Renal pelvis (tissue), 4 donors: Measurements from ENCODE around the gene PDIA5. TPM values are rescaled to one million over a fixed set of nuclear protein-coding genes. Genes with fewer than 3 reads are reported as not detected.

Experiments
- DNase-seq: peaks from one replicate; pipeline ENCODE4 v3.0.0-alpha.2; 2013
- polyA plus RNA-seq, 3 donors: library from polyadenylated mRNA; unstranded; fragments of 120-200 nt; gene quantifications; one replicate each; pipeline ENCODE4 v1.2.1, GENCODE V29; 2013; ENCODE audit not compliant: insufficient read length in 3 of 3

PDIA5 gene
- polyA plus RNA-seq, 3 donors: 25.2 to 30.4 (median 25.9) TPM

DNA sequence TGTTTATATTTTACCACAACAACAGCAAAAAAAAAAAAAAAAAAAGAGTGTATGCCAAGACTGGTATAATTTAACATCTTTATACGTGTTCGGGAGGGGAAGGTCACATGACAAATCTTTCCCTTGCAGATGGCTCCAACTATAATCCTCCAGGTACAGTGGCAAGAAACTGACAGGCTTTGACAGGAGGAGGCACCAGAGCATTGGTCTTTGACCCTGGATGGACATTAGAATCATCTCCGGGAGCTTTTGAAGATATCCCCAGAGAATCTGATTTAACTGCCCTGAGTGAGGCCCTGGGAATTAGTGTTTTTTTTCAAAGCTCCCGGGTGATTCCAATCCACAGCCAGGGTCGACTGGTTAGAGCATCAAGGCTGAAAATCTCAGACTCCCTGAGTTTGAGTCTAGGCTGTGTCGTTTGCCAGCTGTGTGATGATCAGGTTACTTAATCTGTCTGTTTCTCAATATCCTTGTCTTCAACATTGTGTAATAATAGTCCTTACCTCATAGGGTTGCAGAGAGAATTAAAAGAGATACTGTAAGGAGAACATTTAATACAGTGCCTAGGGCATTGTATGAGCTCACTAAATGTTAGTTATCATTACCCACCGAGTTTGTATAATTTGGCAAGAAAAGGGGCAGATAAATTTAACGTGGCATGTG is 30.3 kb upstream of the PDIA5 start:
- DNase-seq: no peak

DNA sequence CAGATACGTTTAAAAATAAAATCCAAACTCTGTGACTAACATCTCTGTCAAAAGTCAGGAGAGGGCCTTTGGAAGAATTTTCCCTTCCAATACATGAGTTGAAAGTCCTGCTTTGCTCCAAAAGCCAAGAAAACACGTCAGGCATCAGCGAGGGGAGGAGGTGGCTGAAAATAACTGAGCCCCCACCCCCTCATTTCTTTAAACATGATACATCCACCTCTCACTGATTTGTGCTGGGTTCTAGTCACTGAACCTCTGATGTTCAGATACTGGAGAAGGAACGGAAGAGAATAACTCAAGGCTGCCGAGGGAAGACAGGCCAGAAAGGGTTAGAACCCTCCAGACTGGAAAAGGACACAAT is 29.8 kb upstream of the PDIA5 start:
- DNase-seq: no peak

DNA sequence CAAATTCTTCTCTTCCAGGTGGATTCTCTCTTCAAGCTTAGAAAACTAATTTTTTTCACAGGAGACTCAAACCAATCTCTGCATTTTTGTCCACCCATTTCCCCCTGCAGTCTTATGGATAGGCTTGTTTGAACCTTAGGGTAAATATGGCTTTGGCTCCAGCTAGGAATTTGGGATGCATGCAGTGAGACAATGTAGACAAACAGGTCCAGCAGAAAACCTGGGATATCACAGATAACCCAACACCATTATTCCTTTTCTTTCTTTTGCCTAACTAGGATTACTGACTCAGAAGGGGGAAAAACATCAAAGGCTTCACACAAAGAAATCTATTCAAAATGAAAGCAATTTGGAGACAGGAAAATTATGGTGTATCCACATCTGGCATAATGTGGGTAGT is 28.1 kb upstream of the PDIA5 start:
- DNase-seq: no peak

DNA sequence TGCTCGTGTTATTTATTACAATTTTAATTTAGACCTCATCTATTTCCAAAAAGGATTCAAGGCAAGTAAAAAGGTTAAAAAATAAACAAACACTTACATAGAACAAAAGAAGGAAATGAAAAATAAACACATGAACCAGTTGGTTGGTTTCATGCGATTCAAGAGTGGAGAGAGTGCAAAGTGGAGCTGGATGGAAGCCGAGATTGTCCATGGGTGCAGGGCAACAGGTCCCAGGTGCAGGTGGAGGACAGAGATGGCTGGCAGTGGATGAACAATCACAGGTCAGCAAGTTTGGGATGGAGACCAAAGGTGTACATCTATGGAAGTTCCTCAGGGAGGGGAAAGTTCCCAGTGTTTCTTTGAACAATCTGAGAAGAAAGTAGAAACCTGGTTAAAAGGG is 27.6 kb upstream of the PDIA5 start:
- DNase-seq: no peak

DNA sequence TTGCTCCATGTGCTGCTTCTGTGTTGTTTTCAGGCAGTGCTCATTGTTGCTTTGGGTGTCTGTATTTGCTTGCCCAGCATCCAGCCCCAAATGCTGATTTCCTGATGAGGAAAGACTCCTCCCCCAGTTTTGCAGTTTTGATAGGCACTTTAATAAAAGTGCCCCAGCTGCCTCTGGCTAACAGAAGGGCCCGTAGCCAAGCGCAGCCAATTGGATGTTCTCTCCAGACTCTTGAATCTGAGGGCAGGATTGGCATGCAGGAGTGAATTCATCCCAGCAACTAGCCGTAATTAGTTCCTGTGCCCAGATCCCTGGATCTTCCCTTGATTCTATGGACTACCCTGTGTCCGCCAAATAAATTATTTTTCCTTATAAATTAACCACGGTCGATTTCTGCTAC is 24.4 kb upstream of the PDIA5 start:
- DNase-seq: no peak

DNA sequence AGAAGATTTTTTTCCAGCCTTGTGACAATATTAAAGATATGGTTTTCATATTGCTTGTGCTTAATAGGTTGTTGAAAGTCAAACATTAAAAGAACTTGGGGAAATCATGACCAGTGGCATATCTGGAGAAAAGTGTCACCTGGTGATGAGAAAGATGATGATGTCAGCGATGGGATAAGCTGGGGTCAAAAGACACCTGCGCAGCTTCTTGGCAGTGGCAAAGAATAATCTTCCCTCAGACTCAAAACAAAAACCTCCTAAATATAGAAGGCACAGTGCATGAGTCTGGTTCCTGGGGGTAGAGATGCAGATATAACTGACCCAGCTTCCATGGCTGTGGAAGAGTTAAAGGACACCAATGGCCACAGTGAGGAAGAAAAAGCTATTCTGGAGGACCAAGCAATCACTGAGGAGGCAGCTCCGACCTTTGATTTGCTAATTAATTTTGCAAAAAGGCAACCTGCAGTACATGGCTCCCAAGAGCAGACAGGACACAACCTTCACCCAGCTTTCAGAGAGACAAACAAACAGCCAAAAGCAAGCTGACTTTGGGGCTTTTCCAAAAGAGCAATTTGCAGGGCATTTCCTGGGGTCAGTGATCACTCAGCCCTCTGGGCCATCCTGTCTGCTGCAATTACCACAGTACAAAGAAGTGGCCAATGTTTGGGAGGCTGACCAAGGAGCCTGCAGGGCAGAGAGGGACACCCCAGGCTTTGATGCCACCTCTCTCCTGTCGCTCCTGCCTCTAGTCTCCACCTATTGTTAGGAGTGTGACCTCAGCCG is 21.7 kb upstream of the PDIA5 start:
- DNase-seq: no peak

DNA sequence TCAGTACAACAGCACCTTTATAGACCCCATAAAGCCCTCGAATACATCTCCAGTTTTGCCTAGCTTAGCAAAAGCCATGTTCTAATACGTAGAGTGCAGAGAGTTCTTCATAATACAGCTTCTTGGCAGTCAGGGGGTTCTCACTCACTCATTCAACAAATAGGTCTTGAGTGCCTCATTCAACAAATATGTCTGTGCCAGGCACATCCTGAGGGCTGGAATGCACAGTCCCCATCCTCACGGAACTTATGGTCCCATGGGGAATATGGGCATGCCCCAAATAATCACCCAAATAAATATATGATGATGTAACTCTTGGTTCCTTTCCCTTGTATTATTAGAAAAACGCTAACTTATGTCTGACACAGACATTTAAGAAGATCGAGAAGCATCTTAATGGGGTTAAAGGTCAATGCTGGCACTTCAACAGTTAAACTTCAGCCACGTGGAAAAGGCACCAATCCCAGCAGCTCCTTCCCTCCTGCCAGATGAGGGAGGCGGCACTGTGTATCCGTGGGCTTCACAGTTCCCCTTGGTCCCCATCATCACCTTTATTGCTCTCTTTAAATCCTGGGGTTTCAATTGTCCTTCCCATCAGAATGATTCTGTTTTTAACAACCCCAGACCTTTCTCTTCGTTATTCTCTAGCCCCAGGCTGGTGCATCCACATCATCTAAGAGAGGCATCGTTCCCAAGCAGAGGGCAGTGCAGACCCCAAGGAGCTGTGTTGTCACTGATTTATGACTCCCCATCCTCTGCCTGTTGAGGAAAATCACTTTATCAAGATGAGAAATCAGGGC is 20.4 kb upstream of the PDIA5 start:
- no peak for DNase-seq

DNA sequence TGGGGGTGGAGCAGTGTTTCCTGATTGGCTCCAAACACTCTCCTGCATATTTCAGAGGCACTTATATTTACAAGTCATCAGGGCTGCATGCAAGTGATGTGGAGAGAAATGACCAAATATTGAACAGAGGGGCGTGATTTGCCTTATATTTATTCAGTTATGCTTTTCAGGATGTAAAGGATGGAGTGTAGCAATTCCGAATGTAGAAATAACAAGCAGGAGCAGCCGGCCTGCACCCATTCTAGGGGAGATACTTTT is 19.8 kb upstream of the PDIA5 start:
- no peak for DNase-seq

DNA sequence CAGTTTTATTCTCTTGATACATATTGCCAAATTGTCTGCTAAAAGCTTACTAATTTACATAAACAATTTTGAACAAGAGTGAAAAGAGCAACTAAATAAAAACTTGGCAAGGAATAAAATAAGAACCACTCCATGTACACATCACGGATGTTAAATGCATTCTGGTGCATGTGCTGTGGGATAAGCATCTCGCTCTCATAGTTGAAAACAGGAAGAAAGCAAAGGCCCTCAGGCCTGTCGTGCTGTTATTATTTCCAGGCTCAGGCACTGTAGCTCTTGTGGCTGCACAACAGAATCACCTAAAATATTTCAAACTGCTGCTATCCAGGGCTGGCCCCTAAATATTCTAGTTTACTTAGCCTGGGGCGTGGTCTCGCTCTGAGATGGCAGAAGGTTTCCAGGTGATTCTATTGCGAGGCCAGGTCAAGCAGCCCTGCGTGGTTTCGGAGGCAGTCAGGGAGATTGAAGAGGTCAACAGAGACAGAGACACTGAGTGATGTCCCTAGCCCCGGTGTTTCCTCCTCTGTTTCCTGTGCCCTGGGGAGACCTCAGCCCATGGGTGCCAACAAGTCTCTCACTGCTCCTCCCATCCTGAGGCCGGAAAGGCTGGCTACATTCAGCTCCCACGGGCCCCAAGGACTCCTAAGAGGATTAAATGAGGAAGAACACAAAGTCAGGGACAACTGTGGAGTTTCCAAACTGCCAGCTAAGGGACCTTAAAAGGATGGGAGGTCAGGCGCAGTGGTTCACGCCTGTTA is 18.2 kb upstream of the PDIA5 start:
- no peak for DNase-seq

DNA sequence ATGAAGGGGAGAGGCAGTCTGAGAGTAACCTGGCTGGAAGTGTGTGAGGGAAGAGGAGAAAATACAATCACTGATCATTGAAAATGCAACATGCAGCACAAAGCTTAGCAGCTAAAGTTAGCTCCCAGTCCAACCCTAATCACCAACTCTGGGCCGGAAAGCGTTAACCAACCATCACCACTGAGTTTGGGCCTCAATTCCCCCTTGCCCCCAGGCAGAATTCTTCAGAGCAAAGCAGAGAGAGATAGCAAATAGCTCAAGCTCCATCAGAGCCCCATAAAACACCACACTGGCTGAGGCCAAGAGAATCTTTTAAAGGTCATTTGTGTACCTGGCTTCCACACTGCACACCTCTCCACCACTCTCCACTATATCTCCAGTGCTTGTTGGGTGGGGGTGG is 16.2 kb upstream of the PDIA5 start:
- DNase-seq: no peak

DNA sequence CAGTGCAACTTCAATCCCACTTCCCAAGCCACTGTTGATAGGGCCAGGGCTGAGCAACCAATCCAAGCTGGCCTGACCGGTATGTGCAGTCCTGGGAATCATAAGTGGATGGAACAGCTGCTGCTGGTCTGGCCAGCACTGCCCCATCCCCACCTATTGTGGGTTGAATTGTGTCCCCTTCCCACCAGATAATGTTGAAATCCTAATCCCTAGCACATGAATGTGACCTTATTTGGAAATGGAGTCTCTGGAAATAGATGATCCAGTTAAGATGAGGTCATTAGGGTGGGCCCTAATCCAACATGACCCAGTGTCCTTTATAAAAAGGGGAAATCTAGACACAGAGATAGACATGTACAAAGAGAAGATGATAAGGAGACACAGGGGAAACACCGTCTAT is 13.7 kb upstream of the PDIA5 start:
- DNase-seq: no peak

DNA sequence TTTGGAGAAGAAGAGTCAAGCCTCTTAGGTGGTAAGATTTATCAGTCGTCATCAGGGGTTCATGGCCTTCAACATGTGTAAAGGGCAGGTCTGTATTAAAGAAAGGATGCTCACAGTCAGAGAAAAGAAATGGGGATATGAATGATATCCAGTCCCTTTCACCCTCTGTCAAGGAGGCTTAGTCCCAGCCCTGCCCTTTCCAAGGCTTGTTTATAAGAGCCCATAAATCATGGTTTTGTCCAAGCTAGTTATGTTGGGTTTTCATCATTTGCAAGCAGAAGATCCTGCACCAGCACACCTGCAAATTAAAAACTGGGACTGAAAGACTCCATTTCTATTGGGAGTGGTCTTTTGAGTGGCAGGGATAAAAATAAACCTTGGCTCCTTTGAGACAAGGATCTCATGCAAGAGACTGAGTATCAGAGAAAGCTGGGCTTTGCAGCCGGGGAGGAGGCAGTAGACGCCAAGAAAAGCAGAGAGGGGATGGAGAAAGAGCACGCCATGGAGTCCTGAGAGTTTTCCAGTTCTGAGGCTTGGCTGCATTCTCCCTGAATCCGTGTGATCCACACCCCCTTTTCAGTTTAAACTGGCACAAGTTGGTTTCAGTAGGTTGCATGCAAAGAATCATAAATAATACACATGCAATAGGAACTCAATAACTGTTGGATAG is 12.6 kb upstream of the PDIA5 start:
- no peak for DNase-seq

DNA sequence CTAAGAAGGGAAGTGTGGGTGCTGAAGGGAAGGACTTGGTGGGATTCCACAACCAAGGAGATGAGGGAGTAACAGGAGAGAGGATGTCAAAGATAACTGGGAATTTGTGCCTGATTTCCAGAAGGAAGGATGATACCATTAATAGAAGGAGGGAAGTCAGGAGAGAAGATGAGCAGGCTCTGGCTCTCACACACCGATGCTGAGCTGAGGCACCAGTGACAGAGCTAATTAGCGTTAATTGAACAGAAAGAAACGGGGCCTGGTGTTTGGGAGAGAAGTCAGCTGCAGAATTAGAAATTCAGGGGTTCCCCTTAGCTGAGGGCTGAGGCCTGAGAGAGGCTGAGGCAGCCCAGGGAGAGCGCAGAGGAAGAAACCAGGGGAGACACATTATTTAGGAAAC is 11.9 kb upstream of the PDIA5 start:
- DNase-seq: no peak

DNA sequence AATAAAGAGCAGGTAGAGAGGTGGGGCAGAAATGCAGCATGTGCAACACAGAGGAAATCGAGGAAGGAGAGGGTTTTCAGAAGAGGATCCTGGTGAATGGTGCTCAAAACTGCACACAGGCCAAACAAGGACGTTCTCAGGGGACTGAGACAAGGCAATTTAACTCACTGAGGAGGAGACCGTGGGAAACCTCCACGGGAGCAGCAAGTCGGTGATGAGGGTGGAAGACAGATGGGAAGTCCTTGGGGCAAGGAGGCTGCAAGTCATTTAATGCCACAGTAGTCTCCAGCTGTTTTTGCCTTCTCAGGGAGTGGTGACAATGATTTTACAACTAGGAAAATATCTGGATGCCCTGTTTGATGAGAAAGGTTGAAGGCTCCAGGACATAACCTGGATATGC is 11.5 kb upstream of the PDIA5 start:
- DNase-seq: no peak

DNA sequence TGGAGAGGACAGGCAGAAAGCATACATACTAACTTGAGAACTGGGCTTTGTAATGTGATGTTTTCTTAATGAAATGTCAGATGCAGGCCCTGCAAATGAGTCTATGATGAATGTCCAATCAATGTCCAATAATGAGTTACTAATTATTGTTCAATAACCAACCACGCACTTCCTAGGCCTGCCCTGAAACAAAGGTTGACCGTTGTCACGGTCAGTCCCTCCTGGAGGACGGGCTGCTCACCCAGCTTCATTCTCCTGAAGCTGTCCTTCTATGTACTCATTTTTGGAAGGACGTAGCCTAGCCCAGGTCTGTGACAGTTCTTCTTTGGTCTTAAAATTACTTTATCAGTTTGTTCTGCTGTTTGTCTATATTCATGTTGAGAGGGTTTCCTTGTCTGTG is 8.3 kb upstream of the PDIA5 start:
- DNase-seq: no peak

DNA sequence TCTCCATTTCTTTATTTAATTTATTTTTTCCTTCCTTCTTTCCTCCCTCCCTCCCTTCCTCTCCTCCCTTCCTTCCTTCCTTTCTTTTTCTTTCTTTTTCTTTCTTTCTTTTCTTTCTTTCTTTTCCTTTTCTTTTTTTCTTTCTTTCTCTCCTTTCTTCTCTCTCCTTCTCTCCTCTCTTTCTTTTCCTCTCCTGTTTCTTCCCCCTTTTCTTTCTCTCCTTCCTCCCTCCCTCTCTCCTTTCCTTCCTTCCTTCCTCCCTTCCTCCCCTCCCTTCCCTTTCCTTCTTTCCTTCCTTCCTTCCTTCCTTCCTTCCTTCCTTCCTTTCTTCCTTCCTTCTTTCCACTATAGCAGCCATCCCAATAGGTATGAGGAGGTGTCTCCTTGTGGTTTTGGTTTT is 6.8 kb upstream of the PDIA5 start:
- DNase-seq: no peak

DNA sequence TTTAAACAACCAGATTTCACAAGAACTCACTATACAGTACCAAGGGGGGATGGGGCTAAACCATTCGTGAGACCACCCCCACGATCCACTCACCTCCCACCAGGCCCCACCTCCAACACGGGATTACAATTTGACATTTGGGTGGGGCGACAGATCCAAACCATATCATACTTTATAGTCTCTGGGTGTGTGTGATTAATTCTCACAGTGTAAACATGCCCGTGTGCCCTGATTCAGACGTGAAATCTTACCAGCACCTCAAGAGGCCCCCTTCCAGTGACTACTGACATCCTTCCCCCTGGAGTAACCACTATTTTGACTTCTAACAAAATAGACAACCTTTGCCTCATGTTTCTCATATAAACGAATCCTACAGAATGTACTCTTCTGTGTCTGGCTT is 5.0 kb upstream of the PDIA5 start:
- no peak for DNase-seq

DNA sequence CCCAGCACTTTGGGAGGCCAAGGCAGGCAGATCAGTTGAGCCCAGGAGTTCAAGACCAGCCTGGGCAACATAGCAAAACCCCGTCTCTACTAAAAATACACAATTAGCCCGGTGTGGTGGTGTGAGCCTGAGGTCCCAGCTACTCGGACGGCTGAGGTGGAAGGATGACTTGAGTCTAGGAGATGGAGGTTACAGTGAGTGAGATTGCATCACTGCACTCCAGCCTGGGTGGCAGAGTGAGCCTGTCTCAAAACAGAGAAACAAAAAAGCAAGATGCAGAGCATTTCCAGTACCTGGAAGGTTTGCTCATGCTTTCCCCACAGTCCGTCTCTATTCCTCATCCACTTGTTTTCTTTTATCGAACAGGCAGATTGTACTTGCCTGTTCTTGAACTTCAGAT is 3.8 kb upstream of the PDIA5 start:
- DNase-seq: no peak

DNA sequence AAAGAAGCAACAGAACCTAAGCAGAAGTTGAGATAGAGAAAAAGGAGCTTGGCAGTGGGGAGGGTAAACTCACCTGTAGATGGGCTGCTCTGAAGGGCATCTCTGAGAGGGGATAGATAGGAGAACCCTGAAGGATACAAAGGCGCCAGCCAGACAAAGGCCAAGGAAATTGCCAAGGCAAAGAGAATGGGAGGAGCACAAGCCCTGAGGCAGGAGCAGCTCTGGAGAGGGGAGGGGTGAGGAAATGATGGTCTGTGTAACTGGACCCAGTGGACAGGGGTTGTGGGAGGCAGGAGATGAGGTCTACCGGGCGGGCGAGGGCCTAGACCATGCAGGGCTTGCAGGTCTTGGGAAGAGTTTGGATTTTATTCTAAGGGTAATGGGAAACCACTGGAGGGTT is 2.3 kb upstream of the PDIA5 start:
- no peak for DNase-seq

DNA sequence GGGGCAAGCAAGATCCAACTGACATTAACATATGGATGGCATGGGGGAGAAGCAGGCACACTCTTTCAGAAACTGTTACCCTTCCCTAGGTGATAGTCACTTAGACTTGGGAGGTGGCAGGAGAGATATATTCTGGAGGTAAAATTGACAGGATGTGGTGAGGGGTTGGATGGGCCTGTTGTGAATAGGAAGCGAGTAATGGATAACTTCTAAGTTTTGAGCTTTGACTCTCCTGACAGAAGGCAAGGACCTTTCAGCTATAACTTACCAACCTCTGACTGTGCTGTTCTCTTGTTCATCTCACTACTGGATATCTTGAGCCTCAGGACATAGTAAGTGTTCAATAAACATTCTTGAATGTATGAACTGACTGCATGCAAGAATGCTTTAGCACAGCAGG is 1.9 kb upstream of the PDIA5 start:
- DNase-seq: no peak

DNA sequence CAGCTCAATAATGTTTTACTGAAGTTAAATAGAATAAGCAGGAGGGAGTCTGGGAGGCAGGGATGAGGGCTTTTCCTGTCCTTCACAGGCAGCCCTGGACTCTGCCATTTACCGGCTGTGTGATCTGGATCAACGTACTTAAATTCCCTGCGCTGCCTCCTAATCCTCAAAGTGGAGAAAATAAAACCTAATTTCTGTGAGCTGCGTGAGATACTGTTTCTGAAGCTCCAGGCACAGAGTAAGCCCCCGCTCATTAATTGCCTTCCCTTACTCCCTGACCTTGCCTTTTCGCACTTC is 278 bp upstream of the PDIA5 start:
- no peak for DNase-seq
